Superior temporal gyrus (tissue), 1 donor: ENCODE results near the gene EHBP1.

Experiments
- DNase-seq: peaks from one replicate; pipeline ENCODE4 v3.0.0-alpha.2; 2016; ENCODE audit errors: extremely low spot score

EHBP1 gene

DNA sequence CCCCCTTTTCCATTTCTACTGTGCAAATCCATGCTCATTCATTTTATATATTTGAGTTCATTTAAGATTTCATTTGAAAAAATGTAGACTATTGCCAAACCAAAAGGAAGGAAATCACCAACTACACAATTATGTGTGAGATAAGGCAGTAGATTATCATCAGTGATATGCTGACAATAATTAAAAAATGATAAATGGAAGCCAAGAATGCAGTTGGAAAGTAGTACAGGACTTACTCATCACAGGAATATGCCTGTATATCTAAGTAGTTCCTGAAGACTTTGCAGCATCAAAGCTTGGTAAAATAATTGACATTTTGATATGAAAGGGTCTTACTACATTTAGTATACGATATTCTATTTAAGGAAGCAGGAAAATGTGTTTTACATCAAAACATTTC is 179.0 kb downstream of the EHBP1 start:
- DNase-seq: no peak

DNA sequence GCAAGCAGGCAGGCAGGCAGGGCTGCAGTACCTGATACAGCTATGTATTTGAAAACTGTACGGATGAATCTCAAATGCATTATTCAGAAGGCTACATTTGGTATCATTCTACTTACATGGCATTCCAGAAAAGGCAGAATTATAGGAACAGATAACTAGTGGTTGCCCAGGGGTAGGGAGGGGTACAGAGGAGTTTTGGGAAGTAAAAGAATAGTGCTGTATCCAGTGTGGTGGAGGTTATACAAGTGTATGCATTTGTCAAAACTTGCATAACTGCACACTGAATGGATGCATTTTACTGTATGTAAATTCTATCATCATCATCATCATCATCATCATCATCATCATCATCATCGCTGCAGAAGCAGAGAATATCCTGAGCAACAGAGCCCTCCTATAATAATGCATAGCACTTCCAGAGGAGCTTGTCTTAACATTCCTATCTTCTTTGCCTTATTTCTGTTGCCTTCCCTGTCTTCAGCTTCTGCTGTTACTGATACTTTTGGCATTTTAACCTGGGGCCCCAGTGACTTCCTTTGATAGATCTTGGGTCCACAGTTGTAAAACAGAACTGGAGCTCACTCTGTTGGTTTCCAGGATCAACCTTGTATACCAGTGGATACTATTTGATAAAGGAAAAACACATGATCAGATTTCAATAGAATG is 189.6 kb downstream of the EHBP1 start:
- DNase-seq: no peak

DNA sequence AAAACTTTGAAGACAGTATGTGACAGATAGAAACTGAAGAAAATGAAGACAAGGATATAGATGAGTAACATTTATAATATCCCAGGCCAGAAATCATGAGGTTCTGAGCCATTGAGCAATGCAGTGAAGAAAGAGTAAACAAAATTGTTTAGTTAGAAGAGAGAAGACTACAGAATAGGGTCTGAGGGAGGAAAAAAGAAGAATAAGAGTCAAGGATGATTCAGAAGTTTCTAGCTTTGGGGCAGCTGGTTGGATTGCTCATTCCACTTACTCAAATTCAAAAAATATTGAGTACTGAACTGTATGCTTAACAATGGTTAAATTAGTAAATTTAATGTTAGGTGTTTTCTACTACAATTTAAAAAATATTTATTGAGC is 190.1 kb downstream of the EHBP1 start:
- DNase-seq: no peak

DNA sequence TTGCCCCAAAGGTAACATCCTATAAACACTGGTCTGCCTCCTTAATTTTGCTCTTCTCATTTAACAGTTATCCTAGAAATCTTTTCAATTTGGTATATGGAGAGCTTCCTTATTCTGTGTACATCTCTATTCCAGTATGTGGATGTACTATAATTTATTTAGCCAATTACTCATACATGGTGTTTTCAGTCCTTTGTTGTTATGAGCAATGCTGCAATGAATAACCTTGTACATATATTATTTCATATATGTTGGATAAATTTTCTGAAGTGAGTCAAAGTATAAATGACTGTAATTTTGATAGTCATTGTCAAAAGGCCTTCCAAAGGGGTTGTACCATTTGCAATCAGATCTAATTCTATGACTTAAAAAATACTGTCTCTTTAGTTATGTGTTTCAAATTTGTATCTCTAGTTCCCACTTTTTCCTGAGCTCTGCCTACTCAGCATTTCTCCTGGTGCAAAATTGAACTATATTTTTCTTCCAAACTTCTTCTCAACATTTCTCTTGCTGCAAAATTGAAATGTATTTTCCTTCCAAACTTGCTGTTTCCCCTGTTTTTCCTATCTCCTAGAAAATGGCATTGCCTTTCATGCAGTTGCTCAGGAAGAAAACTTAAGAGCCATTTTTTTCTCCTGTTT is 191.8 kb downstream of the EHBP1 start:
- no peak for DNase-seq

DNA sequence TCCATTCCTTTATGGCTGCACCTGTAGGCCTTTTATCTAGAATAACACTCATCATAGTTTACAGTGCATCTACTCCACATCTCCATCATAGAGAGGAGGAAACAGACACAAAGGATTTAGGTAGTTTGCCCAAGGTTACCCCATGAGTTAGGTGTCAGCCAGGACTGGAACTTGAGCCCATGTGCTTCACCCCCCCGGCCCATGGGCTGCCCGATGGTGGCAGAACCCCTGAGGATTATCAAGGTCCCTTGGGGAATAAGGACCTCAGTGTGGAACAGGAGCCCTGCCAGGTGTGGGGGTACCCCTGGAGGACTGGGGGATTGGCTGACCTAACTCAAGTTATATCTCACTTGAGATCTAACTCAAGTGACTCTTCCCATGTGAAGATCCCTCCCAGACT is 198.8 kb downstream of the EHBP1 start:
- DNase-seq: no peak

DNA sequence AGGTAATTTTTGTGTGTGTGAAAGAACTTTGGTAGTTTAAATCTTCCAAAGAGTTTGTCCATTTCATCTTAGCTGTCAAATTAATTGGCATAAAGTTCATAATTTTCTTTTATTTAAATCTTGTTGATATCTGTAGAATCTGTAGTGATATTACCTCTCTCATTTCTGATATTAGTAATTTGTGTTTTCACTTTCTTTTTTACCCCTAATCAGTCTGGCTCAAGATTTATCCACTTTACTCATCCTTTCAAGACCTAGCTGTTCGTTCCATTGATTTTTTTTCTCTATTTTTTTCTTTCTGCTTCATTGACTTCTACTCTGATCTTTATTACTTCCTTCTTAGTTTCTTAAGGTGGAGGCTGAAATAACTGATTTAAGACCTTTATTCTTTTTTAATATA is 202.6 kb downstream of the EHBP1 start:
- DNase-seq: no peak

DNA sequence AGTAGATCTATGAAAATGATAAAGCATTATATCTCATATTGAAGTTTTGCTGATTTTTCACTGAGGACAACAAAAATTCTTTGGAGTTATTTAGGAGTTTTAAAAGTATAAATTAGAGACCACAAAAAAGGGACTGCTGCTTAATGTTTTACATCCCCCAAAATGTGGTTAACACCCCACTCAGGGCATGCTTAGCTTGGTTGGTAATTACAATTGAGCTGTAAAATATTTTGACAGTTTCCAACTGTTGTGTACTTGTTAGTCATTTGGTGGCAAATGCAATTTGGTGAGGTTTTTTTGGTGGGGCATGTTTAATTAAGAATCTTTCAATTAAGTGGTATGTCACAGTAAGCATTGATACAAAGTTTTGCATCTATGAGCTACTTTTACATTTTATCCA is 207.8 kb downstream of the EHBP1 start:
- no peak for DNase-seq

DNA sequence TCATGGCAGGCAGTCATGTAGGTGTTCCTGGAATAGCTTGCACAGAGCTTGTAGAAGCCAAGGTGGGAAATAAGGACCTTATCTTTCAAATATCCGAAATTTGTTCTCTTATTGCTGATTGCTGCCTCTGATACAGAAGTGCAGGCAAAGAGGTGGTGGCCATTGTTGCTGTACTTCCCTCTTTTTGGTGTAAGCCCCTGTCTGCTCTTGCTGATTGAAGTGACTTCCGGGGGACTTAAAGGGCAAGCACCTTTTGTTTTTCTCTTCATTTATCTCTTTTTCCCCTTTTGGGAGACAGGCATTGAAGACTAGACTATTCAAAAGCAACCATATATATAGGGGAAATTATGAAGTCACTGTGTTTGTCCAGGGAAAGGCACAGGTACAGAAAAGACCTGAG is 213.5 kb downstream of the EHBP1 start:
- no peak for DNase-seq

DNA sequence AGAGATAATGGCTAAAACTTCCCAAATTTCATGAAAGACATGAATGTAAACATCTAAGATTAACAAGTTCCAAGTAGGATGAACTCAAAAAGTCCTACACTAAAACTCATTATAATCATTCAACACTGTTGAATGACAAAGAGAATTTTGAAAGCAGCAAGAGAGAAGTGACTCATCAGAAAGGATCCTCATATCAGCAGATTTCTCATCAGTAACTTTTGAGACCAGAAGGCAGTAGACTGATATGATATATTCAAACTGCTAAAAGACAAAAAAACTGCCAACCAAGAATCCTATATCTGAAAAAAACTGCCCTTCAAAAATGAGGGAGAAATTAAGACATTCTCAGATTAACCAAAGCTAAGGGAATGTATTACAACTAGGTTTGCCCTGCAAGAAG is 214.6 kb downstream of the EHBP1 start:
- DNase-seq: no peak

DNA sequence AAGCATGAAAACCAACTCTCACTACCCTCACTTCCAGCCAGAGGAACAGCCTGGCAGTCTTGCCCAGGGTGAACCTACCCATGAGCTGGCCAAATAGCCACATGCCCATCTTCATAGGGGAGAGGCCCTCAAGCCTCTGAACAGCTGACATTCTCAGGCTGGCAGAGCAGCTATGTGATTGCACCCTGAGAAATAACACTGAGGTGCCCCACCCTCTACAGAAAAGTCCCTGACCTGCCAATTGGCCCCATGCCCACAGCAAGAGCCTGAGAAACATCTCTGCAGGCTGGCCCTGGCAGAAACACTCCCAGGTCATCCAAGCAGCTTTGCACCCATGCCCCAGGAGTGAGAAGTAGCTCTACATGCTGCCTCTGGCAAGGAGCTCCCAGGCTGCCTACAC is 217.7 kb downstream of the EHBP1 start:
- DNase-seq: no peak

DNA sequence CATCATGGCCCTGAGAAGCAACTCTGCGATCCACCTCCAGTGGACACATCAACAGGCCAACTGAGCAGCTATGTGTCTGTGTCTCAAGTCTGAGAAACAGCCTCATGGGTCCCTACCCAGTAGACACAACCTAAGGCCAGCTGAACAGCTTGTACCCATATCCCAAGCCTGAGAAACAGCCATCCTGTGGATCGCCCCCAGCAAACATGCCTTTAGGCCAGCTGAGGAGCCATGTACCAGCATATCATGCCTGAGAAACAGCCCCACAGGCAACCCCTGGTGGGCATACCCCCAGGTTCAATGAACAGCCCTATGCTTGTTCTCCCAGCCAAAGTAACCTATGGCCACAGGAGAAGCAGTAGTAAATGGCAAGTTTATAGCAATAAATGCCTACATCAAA is 218.4 kb downstream of the EHBP1 start:
- no peak for DNase-seq

DNA sequence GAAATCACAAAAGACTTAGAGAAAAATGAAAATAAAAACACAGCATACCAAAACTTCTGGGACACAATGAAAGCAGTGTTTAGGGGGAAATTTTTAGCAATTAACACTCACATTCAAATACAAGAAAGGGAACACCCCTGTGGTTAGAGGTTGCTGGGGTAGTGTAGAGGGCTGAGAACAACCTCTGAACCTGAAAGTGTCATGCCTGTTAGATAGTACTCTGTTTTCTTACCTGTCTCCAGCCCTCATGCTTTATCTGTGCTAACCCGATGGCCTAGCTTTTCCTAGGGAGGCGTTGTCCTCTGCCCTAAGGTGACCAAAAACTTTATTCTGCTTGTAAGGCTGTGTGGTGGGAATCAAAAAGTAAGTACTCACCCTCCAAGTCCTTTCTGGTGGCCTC is 222.5 kb downstream of the EHBP1 start:
- DNase-seq: no peak

DNA sequence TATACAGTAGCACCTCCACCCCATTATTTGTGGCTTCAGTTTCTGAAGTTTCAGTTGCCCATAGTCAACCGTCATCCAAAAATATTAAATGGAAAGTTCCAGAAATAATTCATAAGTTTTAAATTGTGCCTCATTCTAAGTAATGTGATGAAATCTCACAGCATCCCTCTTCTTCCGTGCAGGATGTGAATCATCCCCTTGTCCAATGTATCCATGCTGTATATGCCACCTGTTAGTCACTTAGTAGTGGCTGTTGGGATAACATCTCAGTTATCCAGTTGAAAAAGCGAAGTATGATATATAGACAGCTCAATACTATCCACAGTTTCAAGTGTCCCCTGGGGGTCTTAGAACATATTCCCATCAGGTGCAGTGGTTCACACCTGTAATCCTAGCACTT is 226.0 kb downstream of the EHBP1 start:
- DNase-seq: no peak

DNA sequence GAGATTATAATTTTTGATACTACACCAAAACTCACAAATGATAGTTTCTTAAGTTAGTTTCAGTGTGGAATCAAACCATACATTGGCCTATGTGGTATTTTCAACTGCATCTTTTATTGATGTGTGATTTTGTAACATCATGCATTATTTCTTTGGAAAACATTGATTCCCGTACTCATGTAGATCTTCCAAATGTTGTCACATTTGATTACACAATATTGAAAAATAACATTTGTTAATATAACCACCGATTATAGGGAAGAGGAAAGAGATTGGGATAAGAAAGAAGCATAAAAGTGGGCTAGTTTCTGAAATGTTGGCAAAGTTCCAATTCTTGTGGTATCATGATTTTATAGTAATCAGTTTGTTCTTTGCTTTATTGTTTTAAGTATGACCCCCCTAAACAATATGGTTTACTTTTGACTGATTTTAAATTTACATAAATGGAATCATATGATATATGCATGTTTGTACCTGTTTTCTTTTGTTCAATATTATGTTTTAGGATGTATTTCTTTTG is 227.9 kb downstream of the EHBP1 start:
- no peak for DNase-seq

DNA sequence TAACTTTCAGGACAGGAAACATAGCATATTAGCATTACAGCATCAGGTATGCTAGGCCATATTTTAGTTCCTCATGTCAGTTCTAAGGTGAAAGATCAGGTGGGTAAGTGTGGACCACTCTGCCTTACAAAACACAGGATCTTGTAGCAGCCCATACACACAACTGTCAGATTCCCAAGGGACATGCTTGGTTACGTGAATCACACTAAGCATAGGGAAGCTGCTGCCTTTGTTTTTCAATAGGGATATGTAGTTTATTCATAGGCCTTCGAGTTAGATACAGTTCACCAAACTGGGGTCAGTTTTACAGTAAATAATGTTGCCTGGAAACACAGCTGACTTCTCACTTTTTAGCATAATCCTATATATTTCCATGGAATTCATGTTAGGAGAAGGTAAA is 229.0 kb downstream of the EHBP1 start:
- DNase-seq: no peak

DNA sequence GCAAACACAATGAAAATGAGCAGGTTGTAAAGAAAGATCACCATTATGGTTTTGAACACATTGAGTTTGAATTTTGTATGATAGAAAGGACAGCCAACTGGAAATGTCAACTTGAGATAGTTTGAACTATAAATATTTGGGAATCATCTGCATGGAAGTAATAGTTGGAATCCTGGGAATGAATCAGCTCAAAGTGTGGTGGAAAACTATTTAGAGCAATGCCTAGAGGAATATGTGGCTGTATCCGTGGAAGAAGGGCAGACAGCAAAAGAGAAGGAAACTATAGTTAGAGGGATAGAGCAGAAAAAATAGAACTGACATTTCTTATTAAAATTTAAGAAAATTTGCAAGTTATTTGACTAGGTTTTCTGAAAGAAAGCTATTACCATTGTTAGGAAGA is 232.6 kb downstream of the EHBP1 start:
- DNase-seq: no peak

DNA sequence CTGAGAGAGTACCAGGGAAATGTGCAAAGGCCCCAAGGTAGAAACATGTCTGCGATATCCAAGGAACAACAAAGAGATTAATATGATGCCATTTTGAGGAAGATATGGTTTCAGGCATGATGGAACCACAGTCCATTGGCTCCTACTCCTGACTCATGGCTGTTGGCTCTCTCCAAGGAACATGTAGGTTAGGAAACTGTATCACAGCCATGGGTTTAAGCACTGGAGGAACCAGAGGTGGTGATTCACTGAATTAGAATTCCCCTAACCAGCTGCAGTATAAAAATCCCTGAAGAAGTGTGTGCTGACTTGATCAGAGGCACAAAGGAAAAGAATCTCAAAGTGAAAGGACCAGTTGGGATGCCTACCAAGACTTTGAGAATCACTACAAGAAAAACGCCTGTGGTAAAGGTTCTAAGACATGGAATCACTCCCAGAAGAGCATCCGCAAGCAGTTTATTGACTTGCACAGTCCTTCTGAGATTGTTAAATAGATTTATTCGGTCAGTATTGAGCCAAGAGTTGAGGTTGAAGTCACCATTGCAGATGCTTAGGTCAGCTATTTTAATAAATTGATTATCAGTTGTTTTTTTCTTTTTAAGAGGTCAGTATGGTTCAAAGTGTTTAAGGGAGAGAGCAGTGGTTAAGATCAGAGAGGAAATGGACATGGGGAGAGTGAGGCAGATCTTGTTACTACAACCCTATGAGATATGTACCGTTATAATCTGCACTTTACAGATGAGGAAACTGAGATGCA is 234.4 kb downstream of the EHBP1 start:
- DNase-seq: no peak

DNA sequence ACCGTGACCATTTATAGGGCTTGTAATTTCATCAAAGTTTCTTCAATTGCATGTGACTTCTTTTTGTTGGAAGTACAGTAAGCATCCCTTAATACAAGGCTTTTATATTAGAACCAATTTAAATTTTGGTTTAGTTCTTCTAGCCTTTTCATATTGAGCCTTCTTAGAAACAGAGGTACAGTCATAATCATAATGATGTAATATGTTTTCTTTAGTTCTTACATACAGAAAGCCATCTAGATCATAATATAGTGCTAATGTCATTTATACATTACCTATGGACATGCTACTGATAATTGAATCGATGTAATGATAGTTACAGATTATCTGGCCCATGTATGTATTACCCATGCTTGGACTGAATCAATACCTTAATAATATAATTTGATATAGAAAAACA is 235.2 kb downstream of the EHBP1 start:
- DNase-seq: no peak

DNA sequence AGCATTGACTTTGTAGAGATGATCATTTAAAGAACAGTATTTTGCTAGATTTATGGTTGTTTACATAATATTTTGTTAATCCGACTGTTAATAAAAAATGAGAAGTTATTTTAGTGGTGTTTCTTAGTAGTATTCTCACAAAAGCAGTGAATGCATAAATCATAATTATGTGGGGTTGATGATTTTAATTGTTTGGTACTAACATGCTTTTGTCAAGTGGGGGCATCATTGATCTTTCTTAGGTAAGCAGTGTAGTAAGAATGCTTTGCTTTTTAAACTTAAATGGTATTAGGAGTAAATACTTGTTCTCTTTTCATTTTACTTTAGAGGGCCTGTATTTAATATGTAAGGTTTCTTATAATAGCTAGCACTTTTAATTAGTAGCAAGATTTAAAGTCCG is 235.9 kb downstream of the EHBP1 start:
- DNase-seq: no peak

DNA sequence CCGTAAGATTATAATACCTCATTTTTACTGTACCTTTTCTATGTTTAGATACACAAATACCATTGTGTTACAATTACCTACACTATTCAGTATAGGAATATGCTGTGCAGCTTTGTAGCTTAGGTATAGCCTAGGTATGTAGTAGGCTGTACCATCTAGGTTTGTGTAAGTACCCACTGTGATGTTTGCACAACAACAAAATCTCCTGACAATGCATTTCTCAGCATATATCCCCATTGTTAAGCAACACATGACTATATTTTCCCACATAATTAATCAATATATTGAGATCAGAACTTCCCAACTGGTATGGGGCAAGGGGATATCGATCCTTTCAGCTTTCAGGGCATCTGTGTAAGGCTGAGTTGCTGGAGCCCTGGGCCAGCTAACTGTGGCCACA is 238.8 kb downstream of the EHBP1 start:
- no peak for DNase-seq

DNA sequence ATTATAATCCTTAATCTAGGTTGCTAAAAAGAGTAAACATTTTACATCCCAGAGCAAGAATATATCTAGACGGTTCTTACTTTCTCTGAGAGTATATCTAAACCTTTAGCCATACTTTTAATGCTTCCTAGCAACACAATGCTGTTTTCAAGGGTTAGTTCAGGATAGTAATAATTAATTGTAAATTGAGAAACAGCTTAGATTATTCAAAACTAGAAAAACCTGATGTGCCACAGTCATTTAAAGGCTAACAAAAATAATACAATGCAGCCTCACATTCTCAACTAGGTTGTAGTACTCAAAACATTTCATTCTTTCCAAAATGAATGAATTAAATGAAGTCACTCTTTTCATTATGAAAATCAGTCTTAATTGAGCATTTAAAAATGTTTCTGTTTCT is 241.9 kb downstream of the EHBP1 start:
- no peak for DNase-seq

DNA sequence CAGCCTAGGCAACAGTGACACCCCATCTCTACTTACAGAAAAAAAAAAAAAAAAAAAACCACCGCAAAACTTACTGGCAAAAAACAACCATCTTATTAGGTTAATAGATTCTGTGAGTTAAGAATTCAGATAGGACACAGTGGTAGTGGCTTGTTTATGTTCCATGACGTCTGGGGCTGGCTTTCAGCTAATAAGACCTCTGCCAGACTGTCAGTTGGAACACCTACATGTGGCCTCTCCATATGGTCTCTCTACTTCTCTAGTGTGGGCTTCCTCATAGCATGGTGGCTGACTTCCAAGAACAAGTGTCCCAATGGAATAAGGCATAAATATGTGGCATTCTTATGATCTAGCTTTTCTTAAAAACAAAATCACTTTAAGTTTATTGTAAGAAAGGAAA is 251.1 kb downstream of the EHBP1 start:
- DNase-seq: no peak

DNA sequence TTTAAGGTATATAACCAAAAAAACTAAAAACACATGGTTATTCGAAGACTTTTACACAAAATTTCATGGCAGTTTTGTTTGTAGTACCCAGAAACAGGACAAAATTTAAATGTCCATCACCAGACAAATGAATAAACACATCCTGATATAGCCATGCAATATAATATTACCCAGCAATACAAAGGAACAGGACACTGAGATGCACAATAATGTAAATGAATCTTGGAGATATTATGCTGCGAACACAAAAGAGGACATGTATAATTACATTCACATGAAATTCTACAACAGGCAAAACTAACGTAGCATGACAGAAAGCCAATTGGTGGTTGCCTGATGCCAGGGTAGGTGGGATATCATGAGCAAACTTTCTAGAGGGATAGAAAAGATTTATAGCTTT is 252.7 kb downstream of the EHBP1 start:
- DNase-seq: no peak
